SKM-1 treated with dmso at 0.1 percent for 144 hours (cell line): Measurements from ENCODE around the gene HOXC12.

Experiments
- DNase-seq: peaks from one replicate; lab custom pipeline; 2025; ENCODE audit not compliant: unreplicated experiment; lab: John Stamatoyannopoulos, UW

The HOXC12 gene

GRCh38 chr12:54006559-54007220 is 52.0 kb downstream of the HOXC12 start:
- no peak for DNase-seq

GRCh38 chr12:54007538-54008259 is 53.0 kb downstream of the HOXC12 start:
- DNase-seq, result no peak

- DNase-seq, result no peak
These were observed 53.5 kb downstream of the HOXC12 start for GRCh38 chr12:54008260-54008552.
